DOHH2 (cell line): ENCODE measurements around the gene NOSTRIN.

Source experiments
- CTCF ChIP-seq: fragments of 200-600 bp; sonication (generic); IDR thresholded peaks from one replicate; pipeline ENCODE4 v1.5.1; 2014; ENCODE audit warnings: antibody characterized with exemption, mild to moderate bottlenecking, low read depth, low read length; ENCODE audit not compliant: poor library complexity, severe bottlenecking
- EZH2phosphoT487 ChIP-seq: fragments of 200-600 bp; sonication (generic); IDR thresholded peaks from 2 replicates; pipeline ENCODE4 v1.6.1; 2017; ENCODE audit warnings: borderline replicate concordance, mild to moderate bottlenecking, antibody characterized with exemption, low read length, moderate library complexity, mixed read lengths

GRCh38 chr2:168794968-168795367 is 7.5 kb upstream of the NOSTRIN start:
- TF ChIP-seq CTCF (no peak), EZH2phosphoT487 (no peak)
